ENCODE measurements around the gene CENPM. TPM values are rescaled to one million over a fixed set of nuclear protein-coding genes. Genes with fewer than 3 reads are reported as not detected.
A peak's percentile ranks its signal among the peaks of the same experiment; 100 is the strongest.

Gene CENPM
- total and polyA plus RNA-seq, 4 donors: 0.17 to 26.3 (median 2.3) TPM

DNA sequence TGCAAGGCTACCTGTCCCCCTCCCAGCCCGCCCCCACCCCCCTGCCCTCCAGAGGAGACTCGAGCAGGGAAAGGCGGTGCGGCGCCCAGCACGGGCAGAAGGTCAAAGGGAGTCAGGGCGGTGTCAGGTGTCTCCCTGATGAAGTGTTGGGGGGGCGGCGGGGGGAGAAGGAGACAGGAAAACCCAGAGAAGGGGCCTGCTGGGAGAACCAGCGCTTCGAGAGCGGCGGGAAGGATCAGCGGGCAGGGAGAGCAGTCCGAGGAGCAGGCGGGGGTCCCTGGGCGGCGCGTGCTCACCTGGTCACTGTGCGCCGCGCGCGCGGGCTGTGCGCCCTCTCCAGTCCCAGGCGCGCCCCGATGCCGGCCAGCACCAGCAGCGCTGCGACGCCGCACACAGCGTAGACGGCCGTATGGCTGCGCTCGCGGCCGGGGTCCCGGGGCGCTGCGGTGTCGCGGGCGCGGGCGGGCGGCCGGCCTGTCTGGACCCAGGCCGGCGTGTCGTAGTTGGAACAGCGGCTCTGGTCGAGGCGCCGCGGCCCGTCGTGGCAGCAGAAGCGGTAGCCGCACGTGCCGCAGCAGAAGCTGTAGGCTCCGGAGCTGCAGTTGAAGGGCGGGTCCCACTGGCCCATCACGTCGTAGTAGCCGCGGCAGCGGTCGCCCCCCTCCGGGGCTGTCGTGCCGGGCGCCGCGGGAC lies 33.0 kb downstream of the CENPM start:
- H3K27ac ChIP-seq (ENCODE audit: low read depth in 1 of 2, low read length in 2 of 2): no peak overlapping the region
- WGBS: 4% methylated on average over 79 of the region's 79 CpGs
- peak overlapping the region in 1 of 3 donors; percentile 42 for H3K4me3 ChIP-seq (ENCODE audit: low read depth in 1 of 3, low read length in 3 of 3)
- peaks cover 4 to 12% (median 8%) of the 10 kb centered on the region in 4 donors for H3K27me3 ChIP-seq (ENCODE audit: control insufficient read depth in 4 of 4, insufficient read depth in 4 of 4, low read length in 3 of 4)
- no peak for DNase-seq (ENCODE audit: low spot score)
- H3K9ac ChIP-seq (ENCODE audit: low read depth in 1 of 2, low read length in 2 of 2): no peak overlapping the region
- no peaks in the 10 kb centered on the region for H3K9me3 ChIP-seq (ENCODE audit: control insufficient read depth in 4 of 4, low read length in 3 of 4)
- H3K36me3 ChIP-seq (ENCODE audit: control insufficient read depth in 4 of 4, insufficient read depth in 3 of 4, low read depth in 1 of 4, low read length in 3 of 4): no peaks in the 10 kb centered on the region
- TF ChIP-seq YY1 (IDR thresholded peaks at IDR 0.05): no peak
- no peak for TF ChIP-seq SP1 (IDR thresholded peaks at IDR 0.05)
- TF ChIP-seq HNF4G (IDR thresholded peaks at IDR 0.05): no peak
- TF ChIP-seq EGR1 (IDR thresholded peaks at IDR 0.05; ENCODE audit: low read depth in 2 of 2): no peak
- TF ChIP-seq TAF1 (conservative IDR thresholded peaks at IDR 0.05): no peak
- no peak for TF ChIP-seq NR2F2 (IDR thresholded peaks at IDR 0.05)
- TF ChIP-seq, protein P1, sequence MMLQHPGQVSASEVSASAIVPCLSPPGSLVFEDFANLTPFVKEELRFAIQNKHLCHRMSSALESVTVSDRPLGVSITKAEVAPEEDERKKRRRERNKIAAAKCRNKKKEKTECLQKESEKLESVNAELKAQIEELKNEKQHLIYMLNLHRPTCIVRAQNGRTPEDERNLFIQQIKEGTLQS (IDR thresholded peaks at IDR 0.05): no peak
- no peak for TF ChIP-seq GABPA (IDR thresholded peaks at IDR 0.05 in 1 of 2, conservative IDR thresholded peaks at IDR 0.05 in 1 of 2)
- no peak for TF ChIP-seq RXRA (IDR thresholded peaks at IDR 0.05)
- TF ChIP-seq CTCF (IDR thresholded peaks at IDR 0.05; ENCODE audit: low read depth, low read length, missing input control): no peak
- TF ChIP-seq REST (IDR thresholded peaks at IDR 0.05): no peak
- TF ChIP-seq FOXA2 (IDR thresholded peaks at IDR 0.05): no peak
- H3K4me1 ChIP-seq (ENCODE audit: control insufficient read depth in 4 of 4, insufficient read depth in 4 of 4, low read length in 3 of 4): peaks cover 6 to 24% (median 14%) of the 10 kb centered on the region in 4 donors

DNA sequence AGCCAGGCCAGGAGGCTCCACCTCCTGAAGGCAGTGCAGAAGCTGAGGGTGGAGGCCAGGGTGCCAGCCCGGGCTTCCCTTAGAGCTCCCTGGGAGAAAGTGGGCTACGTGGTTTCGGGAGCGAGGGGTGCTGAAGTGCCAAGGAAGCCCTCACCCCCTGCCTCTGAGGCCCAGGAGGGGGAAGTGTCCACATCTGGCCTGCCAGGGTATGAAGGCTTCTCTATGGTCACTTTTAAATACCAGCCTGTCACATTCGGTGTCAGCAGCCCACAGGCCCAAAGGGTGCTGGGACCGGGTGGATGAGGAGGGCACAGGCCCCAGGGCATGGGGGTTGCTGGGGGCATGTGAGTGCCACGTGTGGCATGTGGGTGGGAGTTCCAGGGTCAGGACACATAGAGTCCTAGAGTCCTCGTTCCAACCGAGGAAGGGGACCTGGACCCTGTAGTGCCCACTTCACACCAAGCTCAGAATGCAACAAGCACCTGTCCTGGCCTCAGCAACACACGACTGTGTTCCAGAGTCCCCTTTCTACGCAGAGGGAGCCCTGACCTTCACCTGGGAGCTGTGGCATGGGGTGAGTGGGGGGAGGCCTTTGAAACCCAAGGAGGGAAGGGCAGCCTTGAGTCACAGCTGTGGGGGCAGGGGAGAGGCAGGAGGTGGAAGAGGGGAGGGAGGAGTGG lies 33.8 kb downstream of the CENPM start:
- no peak for DNase-seq (ENCODE audit: low spot score)
- 62% methylated on average over 11 of the region's 11 CpGs for WGBS
- Histone ChIP-seq H3K36me3 (ENCODE audit: control insufficient read depth in 4 of 4, insufficient read depth in 3 of 4, low read depth in 1 of 4, low read length in 3 of 4) (no peaks in the 10 kb centered on the region), H3K9me3 (ENCODE audit: control insufficient read depth in 4 of 4, low read length in 3 of 4) (no peaks in the 10 kb centered on the region), H3K9ac (ENCODE audit: low read depth in 1 of 2, low read length in 2 of 2) (no peak overlapping the region), H3K4me3 (ENCODE audit: low read depth in 1 of 3, low read length in 3 of 3) (no peak overlapping the region), H3K4me1 (ENCODE audit: control insufficient read depth in 4 of 4, insufficient read depth in 4 of 4, low read length in 3 of 4) (peaks cover 6 to 24% (median 14%) of the 10 kb centered on the region in 4 donors), H3K27ac (ENCODE audit: low read depth in 1 of 2, low read length in 2 of 2) (no peak overlapping the region), H3K27me3 (ENCODE audit: control insufficient read depth in 4 of 4, insufficient read depth in 4 of 4, low read length in 3 of 4) (peaks cover 4 to 12% (median 8%) of the 10 kb centered on the region in 4 donors)
- TF ChIP-seq CTCF (IDR thresholded peaks at IDR 0.05; ENCODE audit: low read depth, low read length, missing input control) (no peak), FOXA2 (IDR thresholded peaks at IDR 0.05) (no peak), YY1 (IDR thresholded peaks at IDR 0.05) (no peak), REST (IDR thresholded peaks at IDR 0.05) (no peak), FOXA1 (IDR thresholded peaks at IDR 0.05) (no peak), EGR1 (IDR thresholded peaks at IDR 0.05; ENCODE audit: low read depth in 2 of 2) (no peak), RAD21 (IDR thresholded peaks at IDR 0.05) (no peak), HNF4G (IDR thresholded peaks at IDR 0.05) (no peak)
- TF ChIP-seq, protein P1 (IDR thresholded peaks at IDR 0.05): no peak
- TF ChIP-seq, protein P2, sequence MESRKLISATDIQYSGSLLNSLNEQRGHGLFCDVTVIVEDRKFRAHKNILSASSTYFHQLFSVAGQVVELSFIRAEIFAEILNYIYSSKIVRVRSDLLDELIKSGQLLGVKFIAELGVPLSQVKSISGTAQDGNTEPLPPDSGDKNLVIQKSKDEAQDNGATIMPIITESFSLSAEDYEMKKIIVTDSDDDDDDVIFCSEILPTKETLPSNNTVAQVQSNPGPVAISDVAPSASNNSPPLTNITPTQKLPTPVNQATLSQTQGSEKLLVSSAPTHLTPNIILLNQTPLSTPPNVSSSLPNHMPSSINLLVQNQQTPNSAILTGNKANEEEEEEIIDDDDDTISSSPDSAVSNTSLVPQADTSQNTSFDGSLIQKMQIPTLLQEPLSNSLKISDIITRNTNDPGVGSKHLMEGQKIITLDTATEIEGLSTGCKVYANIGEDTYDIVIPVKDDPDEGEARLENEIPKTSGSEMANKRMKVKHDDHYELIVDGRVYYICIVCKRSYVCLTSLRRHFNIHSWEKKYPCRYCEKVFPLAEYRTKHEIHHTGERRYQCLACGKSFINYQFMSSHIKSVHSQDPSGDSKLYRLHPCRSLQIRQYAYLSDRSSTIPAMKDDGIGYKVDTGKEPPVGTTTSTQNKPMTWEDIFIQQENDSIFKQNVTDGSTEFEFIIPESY (IDR thresholded peaks at IDR 0.05): no peak
